ENCODE data around the gene COL16A1.
A peak's percentile ranks its signal among the peaks of the same experiment; 100 is the strongest.

The COL16A1 gene

DNA sequence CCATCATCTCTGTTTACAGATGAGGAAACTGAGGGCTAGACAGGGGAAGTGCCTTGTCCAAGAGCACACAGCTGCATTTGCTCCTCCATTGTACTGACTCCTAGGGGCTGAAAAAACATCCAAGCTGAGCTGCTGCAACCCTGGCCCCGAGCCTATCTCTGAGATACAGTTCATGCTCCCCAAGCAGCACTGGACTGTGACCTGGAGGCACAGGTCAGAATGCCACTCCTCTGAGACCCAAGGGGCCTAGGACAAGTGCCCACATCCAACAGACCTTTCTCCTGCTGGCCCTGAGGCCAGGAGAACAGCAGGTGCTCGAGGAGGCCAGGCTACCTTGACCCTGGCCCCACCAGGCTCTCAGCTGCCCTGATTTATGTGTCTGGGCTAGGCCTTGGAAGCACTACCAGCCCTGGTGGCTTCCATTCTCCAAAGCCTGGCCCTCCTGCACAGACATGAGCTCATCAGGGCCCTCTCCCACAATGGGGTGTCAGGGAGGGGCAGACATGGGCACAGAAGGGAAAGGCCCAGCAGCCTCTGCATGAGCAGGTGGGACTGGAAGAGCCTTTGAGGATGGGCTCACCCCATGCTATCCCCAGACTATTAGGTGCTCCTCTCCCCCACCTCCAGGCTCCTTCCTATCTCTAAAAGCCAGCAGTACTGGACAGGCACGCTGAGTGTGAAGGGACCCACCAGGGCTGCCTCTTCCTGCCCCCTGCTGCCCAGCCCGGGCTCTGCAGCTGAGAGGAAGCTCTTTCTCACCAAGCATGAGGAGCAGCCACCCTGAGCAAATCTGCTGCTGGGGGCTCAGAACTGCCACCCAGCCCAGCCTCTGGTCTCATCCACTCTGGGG lies 41.5 kb upstream of the COL16A1 start:
- TF ChIP-seq, protein P1, sequence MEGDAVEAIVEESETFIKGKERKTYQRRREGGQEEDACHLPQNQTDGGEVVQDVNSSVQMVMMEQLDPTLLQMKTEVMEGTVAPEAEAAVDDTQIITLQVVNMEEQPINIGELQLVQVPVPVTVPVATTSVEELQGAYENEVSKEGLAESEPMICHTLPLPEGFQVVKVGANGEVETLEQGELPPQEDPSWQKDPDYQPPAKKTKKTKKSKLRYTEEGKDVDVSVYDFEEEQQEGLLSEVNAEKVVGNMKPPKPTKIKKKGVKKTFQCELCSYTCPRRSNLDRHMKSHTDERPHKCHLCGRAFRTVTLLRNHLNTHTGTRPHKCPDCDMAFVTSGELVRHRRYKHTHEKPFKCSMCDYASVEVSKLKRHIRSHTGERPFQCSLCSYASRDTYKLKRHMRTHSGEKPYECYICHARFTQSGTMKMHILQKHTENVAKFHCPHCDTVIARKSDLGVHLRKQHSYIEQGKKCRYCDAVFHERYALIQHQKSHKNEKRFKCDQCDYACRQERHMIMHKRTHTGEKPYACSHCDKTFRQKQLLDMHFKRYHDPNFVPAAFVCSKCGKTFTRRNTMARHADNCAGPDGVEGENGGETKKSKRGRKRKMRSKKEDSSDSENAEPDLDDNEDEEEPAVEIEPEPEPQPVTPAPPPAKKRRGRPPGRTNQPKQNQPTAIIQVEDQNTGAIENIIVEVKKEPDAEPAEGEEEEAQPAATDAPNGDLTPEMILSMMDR (IDR thresholded peaks at IDR 0.05) = peak; percentile 78
- Mint-ChIP-seq H3K36me3 (ENCODE audit: low read depth) (no peaks in the 10 kb centered on the region), H3K9me3 (no peaks in the 10 kb centered on the region), H3K27ac (no peak overlapping the region), H3K27me3 (ENCODE audit: low read depth, poor library complexity) (no peaks in the 10 kb centered on the region), H3K4me1 (peaks cover 82% of the 10 kb centered on the region), H3K4me3 (no peak overlapping the region)
- DNase-seq = peak; percentile 79

DNA sequence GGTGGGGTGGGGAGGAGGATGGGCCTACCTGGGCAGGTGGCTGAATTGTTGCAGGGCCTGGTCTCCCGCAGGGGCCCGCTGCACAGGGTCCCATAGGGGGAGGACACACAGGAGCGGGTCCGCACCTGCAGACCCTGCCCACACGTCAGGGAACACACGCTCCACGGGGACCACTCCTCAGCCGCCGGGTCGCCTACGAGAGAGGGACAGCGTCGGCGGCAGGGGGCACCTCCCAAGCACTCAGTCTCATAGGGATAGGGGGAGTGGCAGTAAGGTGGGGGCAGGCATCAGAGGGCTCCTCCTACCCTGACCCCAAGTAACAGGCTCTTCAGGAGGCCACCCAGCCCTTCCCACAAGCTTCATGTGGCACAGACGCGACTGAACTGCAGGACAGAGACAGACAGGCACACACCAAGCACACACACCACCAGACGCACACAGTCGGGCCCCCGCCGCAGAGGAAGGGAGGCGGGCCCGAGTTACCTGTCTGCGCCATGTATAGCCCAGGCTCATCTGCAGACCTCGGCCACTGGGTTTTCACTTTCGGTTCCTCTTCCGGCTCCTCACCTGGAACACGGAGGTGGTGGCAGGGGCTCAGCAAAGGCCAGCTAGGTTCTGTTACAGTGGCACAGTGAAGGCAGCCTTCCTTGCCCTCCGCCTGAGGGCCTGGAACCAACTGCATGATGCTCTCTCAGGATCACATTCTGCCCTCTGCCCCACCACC lies 40.5 kb upstream of the COL16A1 start:
- no peak for DNase-seq
- Mint-ChIP-seq H3K4me3 (no peak overlapping the region), H3K9me3 (no peaks in the 10 kb centered on the region), H3K36me3 (ENCODE audit: low read depth) (no peaks in the 10 kb centered on the region), H3K27ac (no peak overlapping the region), H3K4me1 (peaks cover 81% of the 10 kb centered on the region), H3K27me3 (ENCODE audit: low read depth, poor library complexity) (no peaks in the 10 kb centered on the region)
- TF ChIP-seq, protein P1 (IDR thresholded peaks at IDR 0.05) = no peak

DNA sequence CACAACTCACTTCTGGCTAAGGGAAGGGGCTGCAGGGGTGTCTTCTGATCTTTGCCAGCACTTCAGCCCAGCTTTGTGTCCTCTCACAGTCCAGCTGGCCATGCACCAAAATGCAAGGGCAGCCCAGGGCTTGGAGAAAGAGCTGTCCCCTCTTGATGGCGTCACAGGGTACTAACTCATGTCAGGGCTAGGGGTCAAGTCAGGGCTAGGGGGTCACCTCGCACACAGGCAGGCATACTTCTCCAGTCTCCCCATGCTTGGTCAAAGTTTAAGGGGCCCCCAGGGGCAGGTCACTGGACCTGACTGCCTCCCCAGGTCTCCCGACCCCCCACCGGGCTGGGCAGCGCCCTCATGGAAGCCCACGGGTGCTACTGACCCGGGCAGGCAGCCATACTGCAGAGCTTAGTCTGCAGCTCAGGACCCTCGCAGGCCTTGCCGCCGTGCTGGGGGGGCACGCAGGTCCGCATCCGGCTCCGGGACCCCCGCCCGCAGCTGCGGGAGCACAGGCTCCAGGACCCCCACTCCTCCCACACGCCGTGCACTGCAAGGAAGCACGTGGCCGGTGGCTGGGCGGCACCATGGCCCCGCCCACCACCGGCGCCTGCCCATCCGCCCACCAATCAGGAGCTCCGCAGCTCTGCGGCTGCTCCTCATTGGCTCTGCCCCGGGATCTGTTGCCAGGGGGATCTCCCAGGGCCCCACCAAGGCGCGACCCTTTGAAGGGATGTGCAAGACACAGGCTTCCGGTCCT lies 38.8 kb upstream of the COL16A1 start:
- Mint-ChIP-seq H3K27me3 (ENCODE audit: low read depth, poor library complexity) (peaks cover 3% of the 10 kb centered on the region), H3K36me3 (ENCODE audit: low read depth) (no peaks in the 10 kb centered on the region), H3K4me1 (peaks cover 67% of the 10 kb centered on the region), H3K4me3 (no peak overlapping the region), H3K27ac (no peak overlapping the region), H3K9me3 (no peaks in the 10 kb centered on the region)
- TF ChIP-seq, protein P1 (IDR thresholded peaks at IDR 0.05) = no peak
- no peak for DNase-seq

DNA sequence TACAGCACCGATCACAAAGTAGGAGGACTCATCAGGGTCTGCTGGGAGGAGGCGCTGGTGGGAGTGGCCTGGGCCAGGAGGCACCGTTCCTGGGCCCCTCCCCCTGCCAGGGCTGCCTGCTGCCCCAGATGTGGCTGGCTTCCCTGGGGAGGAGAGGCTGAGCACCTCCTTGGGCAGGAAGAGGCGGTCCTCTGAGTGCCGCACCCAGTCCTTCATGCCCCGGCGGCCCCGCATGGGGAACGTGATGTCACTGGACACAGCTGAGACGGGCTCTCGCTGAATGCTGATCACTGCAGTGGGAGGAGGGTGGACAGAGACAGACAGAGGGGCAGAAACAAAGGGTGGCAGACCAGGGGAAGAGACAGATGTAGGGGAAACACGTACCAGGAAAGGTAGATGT lies 35.5 kb upstream of the COL16A1 start:
- H3K4me3 Mint-ChIP-seq = no peak overlapping the region
- DNase-seq = peak; percentile 61
- H3K36me3 Mint-ChIP-seq (ENCODE audit: low read depth) = no peaks in the 10 kb centered on the region
- peaks cover 10% of the 10 kb centered on the region for H3K27me3 Mint-ChIP-seq (ENCODE audit: low read depth, poor library complexity)
- H3K4me1 Mint-ChIP-seq = peaks cover 38% of the 10 kb centered on the region
- H3K27ac Mint-ChIP-seq = peak overlapping the region; percentile 20
- H3K9me3 Mint-ChIP-seq = no peaks in the 10 kb centered on the region
- TF ChIP-seq, protein P1 (IDR thresholded peaks at IDR 0.05) = no peak

DNA sequence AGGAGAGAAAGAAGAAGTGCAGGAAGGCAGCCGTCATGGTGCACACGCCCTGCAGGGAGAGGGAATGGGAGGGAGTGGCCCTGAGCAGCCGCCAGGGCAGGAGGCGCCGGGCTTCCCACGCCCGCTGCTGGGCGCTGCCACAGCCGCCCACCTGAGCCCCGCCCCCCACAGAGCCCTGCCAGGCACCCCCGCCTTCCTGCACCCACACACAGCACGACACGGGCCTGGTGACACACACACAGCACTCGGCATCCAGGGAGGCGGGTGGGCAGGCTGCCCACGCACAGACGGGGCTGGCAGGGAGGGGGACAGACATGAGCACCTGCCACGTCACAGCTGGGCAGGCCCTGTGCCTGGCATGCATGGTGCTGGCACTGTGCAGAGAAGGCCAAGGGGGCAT lies 32.9 kb upstream of the COL16A1 start:
- peaks cover 34% of the 10 kb centered on the region for H3K4me1 Mint-ChIP-seq
- H3K27ac Mint-ChIP-seq = no peak overlapping the region
- TF ChIP-seq, protein P1 (IDR thresholded peaks at IDR 0.05) = no peak
- no peaks in the 10 kb centered on the region for H3K36me3 Mint-ChIP-seq (ENCODE audit: low read depth)
- DNase-seq = no peak
- peaks cover 10% of the 10 kb centered on the region for H3K27me3 Mint-ChIP-seq (ENCODE audit: low read depth, poor library complexity)
- no peak overlapping the region for H3K4me3 Mint-ChIP-seq
- H3K9me3 Mint-ChIP-seq = no peaks in the 10 kb centered on the region
